HUES6 (cell line): ENCODE results near the gene FAM131C.
A peak's percentile ranks its signal among the peaks of the same experiment; 100 is the strongest.
"Not testable (repeated sequence)": the region's sequence is repeated elsewhere in the genome, so short reads cannot be mapped to it uniquely, and the experiment has no call there.

ENCODE experiments used
- H3K27ac ChIP-seq: 2 replicates; pipeline ENCODE4 v1.7.0; 2013; ENCODE audit warnings: low read depth, mild to moderate bottlenecking, low read length, inconsistent platforms
- H3K27me3 ChIP-seq: 2 replicates; pipeline ENCODE4 v1.6.1; 2013; ENCODE audit warnings: low read length; ENCODE audit not compliant: control insufficient read depth, insufficient read depth
- H3K36me3 ChIP-seq: 2 replicates; pipeline ENCODE4 v1.6.1; 2013; ENCODE audit warnings: low read length; ENCODE audit not compliant: control insufficient read depth, insufficient read depth
- H3K4me1 ChIP-seq: 2 replicates; pipeline ENCODE4 v1.6.1; 2013; ENCODE audit warnings: low read length; ENCODE audit not compliant: control insufficient read depth, insufficient read depth
- H3K4me3 ChIP-seq: 2 replicates; pipeline ENCODE4 v1.5.1; 2013; ENCODE audit warnings: low read depth, low read length
- H3K9ac ChIP-seq: one replicate; pipeline ENCODE4 v1.6.1; 2013; ENCODE audit warnings: mild to moderate bottlenecking, low read length
- H3K9me3 ChIP-seq: 2 replicates; pipeline ENCODE4 v1.6.1; 2013; ENCODE audit warnings: low read depth, low read length; ENCODE audit not compliant: control insufficient read depth, insufficient read depth

FAM131C gene

GRCh38 chr1:16028237-16029002 lies 45.0 kb downstream of the FAM131C start:
- no peak overlapping the region for H3K9ac ChIP-seq
- H3K9me3 ChIP-seq = no peaks in the 10 kb centered on the region
- H3K36me3 ChIP-seq = no peaks in the 10 kb centered on the region
- no peak overlapping the region for H3K4me3 ChIP-seq
- peaks cover 15% of the 10 kb centered on the region for H3K4me1 ChIP-seq
- H3K27me3 ChIP-seq = peaks cover 18% of the 10 kb centered on the region
- H3K27ac ChIP-seq = no peak overlapping the region

GRCh38 chr1:16026723-16027484 lies 46.5 kb downstream of the FAM131C start:
- Histone ChIP-seq H3K4me1 (peaks cover 11% of the 10 kb centered on the region), H3K4me3 (peak overlapping the region; percentile 59), H3K27me3 (peaks cover 30% of the 10 kb centered on the region), H3K36me3 (no peaks in the 10 kb centered on the region), H3K9me3 (no peaks in the 10 kb centered on the region), H3K9ac (no peak overlapping the region), H3K27ac (no peak overlapping the region)

- Histone ChIP-seq H3K27me3 (peaks cover 30% of the 10 kb centered on the region), H3K4me1 (peaks cover 11% of the 10 kb centered on the region), H3K4me3 (peak overlapping the region; percentile 59)
- not testable (repeated sequence) for H3K27ac ChIP-seq, H3K36me3 ChIP-seq, H3K9me3 ChIP-seq, H3K9ac ChIP-seq
Measured at GRCh38 chr1:16026302-16026701, 47.1 kb downstream of the FAM131C start.

GRCh38 chr1:16023050-16023653 lies 50.3 kb downstream of the FAM131C start:
- Histone ChIP-seq H3K9ac (no peak overlapping the region), H3K4me1 (peaks cover 23% of the 10 kb centered on the region), H3K9me3 (no peaks in the 10 kb centered on the region), H3K4me3 (no peak overlapping the region), H3K27me3 (peaks cover 30% of the 10 kb centered on the region), H3K27ac (no peak overlapping the region), H3K36me3 (no peaks in the 10 kb centered on the region)

DNA sequence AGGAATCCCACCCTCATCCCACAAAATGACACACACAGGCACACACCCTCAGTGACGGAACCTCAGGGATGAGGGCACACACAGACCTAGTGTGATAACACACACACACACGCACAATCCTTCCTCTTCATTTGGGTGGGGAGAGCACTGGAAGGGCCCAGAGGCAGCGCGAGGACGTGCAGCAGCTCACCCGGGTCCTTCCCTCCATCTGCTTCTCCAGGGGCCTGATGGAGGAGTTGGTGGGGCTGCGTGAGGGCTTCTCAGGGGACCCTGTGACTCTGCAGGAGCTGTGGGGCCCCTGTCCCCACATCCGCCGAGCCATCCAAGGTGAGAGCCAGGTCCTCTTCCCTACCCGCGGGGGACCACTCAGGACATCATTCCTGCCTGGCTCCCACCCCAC lies 51.1 kb downstream of the FAM131C start:
- Histone ChIP-seq H3K9me3 (no peaks in the 10 kb centered on the region), H3K27me3 (peaks cover 30% of the 10 kb centered on the region), H3K4me3 (no peak overlapping the region), H3K4me1 (peaks cover 29% of the 10 kb centered on the region), H3K9ac (no peak overlapping the region), H3K27ac (no peak overlapping the region), H3K36me3 (no peaks in the 10 kb centered on the region)

DNA sequence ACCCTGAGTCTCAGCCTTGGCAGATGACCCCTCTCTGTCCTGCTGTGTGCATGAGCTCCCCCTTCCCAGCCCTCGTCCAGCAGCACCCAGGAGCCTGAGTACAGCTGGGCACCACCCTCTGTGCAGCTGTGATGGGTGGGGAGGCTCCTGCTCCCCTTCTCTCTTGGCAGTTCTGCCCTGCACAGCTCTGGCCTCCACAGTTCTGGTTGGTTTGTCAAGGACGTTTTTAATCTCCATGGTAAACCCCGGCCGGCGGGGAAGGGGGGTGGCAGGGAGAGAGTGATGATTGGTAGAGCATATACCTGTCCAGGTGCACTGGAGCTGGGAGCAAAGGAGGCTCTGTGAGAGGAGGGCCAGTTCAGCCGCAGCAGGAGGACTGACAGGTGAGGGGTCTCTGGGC lies 51.8 kb downstream of the FAM131C start, which contains the start of gene CLCNKA:
Gene CLCNKA, plus strand, starts transcription at position 356 of the 400 bp plus-strand sequence. CDS start 584 bp downstream, outside the sequence.
- H3K27me3 ChIP-seq = peaks cover 30% of the 10 kb centered on the region

GRCh38 chr1:16020878-16021277 lies 52.6 kb downstream of the FAM131C start:
- not testable (repeated sequence) for H3K27ac ChIP-seq, H3K36me3 ChIP-seq, H3K9me3 ChIP-seq, H3K9ac ChIP-seq, H3K4me3 ChIP-seq
- H3K4me1 ChIP-seq = peaks cover 41% of the 10 kb centered on the region
- H3K27me3 ChIP-seq = peaks cover 30% of the 10 kb centered on the region

More for the DNA sequence above, 51.8 kb downstream of the FAM131C start, which contains the start of gene CLCNKA:
- no peaks in the 10 kb centered on the region for H3K9me3 ChIP-seq
- no peak within 1 kb of the TSS for H3K4me3 ChIP-seq
- H3K4me1 ChIP-seq = peaks cover 33% of the 10 kb centered on the region
- no peaks in the 10 kb centered on the region for H3K36me3 ChIP-seq
- H3K27ac ChIP-seq = no peak within 1 kb of the TSS
- H3K9ac ChIP-seq = no peak within 1 kb of the TSS

- Histone ChIP-seq H3K4me1 (peaks cover 46% of the 10 kb centered on the region), H3K9ac (no peak overlapping the region), H3K27ac (no peak overlapping the region), H3K4me3 (no peak overlapping the region), H3K36me3 (no peaks in the 10 kb centered on the region), H3K9me3 (no peaks in the 10 kb centered on the region), H3K27me3 (peaks cover 30% of the 10 kb centered on the region)
Measured at GRCh38 chr1:16020325-16020724, 53.1 kb downstream of the FAM131C start.

GRCh38 chr1:16019644-16020277 lies 53.7 kb downstream of the FAM131C start:
- peaks cover 25% of the 10 kb centered on the region for H3K27me3 ChIP-seq
- no peaks in the 10 kb centered on the region for H3K36me3 ChIP-seq
- no peak overlapping the region for H3K27ac ChIP-seq
- H3K9me3 ChIP-seq = no peaks in the 10 kb centered on the region
- no peak overlapping the region for H3K9ac ChIP-seq
- H3K4me3 ChIP-seq = no peak overlapping the region
- H3K4me1 ChIP-seq = peaks cover 51% of the 10 kb centered on the region

- H3K4me3 ChIP-seq = no peak overlapping the region
- no peaks in the 10 kb centered on the region for H3K9me3 ChIP-seq
- peaks cover 18% of the 10 kb centered on the region; the same call in 1 of the 2 replicates for H3K27me3 ChIP-seq
- H3K36me3 ChIP-seq = no peaks in the 10 kb centered on the region
- H3K4me1 ChIP-seq = peaks cover 58% of the 10 kb centered on the region
- H3K9ac ChIP-seq = no peak overlapping the region
- no peak overlapping the region for H3K27ac ChIP-seq
Measured at GRCh38 chr1:16018749-16019643, 54.5 kb downstream of the FAM131C start.
